Measurements from ENCODE around the gene INPP5A. TPM values are rescaled to one million over a fixed set of nuclear protein-coding genes. Genes with fewer than 3 reads are reported as not detected.

The INPP5A gene
- total RNA-seq, 1 donor from 2014 or later: 29.5 TPM

DNA sequence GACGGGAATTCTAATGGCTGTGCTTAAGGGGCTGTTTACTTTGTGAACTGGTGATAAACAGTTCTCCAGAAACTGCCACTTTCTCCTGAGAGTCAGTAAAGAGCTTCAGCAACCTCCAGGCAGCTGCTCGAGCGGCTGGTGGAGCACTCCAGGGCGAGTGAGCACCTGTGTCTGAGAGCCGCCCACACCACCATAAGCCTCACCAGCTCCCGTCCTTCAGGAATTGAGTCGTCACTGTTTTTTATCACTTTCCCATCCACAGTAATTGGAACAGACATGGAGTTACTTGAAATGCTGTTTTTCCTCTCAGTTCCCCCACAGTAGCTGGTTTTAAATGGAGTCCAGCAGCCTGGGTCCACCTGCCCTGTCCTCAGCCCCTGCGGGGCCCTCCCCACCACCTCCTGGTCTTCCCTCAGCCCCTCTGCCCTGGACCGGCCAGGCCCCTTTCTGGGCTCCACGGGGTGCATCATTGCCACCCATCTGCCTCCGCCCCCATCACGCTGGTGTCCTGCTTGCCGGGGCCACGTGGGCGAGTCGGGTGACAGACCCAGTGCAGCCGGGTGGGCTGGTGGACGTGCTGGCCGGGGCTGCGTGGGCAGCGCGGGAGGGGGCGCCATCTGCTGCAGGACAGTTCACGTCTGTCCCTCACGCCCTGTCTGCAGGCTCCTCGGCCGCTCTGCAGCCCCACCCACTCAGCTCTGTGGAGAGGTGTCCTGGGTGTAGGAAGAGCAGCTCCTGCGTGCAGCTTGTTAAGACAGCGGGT is 192.4 kb downstream of the INPP5A start:
- FAIRE-seq (no peak), DNase-seq (ENCODE audit: low read depth) (no peak)
- Histone ChIP-seq H3K27me3 (ENCODE audit: control insufficient read depth, insufficient read depth, low read length) (no peaks in the 10 kb centered on the region), H3K4me3 (ENCODE audit: low read depth, low read length) (no peak overlapping the region), H3K36me3 (ENCODE audit: control insufficient read depth, insufficient read depth, low read length) (peaks cover 6% of the 10 kb centered on the region)
- TF ChIP-seq, protein P1, sequence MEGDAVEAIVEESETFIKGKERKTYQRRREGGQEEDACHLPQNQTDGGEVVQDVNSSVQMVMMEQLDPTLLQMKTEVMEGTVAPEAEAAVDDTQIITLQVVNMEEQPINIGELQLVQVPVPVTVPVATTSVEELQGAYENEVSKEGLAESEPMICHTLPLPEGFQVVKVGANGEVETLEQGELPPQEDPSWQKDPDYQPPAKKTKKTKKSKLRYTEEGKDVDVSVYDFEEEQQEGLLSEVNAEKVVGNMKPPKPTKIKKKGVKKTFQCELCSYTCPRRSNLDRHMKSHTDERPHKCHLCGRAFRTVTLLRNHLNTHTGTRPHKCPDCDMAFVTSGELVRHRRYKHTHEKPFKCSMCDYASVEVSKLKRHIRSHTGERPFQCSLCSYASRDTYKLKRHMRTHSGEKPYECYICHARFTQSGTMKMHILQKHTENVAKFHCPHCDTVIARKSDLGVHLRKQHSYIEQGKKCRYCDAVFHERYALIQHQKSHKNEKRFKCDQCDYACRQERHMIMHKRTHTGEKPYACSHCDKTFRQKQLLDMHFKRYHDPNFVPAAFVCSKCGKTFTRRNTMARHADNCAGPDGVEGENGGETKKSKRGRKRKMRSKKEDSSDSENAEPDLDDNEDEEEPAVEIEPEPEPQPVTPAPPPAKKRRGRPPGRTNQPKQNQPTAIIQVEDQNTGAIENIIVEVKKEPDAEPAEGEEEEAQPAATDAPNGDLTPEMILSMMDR (IDR thresholded peaks at IDR 0.05; ENCODE audit: insufficient read depth, low read length, severe bottlenecking): no peak

DNA sequence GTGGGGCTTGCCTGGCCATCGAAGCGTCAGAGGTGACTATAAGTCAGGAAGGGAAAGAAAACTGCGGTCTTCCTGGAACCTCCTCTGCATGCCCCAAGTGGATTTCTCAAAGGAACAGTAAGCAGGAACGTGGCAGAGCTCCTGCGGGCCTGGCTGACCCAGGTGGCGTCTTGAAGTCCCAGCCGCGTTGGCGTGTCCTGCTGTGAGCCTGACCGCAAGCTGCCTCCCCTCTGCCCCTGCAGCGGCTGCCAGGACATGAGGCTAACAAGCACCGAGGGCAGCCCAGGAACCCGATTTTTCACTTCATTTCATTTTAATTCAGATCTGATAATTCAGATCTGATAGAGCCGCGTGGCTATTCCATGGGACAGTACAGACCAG is 193.0 kb downstream of the INPP5A start:
- FAIRE-seq (no peak), DNase-seq (ENCODE audit: low read depth) (no peak)
- Histone ChIP-seq H3K27me3 (ENCODE audit: control insufficient read depth, insufficient read depth, low read length) (no peaks in the 10 kb centered on the region), H3K36me3 (ENCODE audit: control insufficient read depth, insufficient read depth, low read length) (peaks cover 6% of the 10 kb centered on the region), H3K4me3 (ENCODE audit: low read depth, low read length) (no peak overlapping the region)
- TF ChIP-seq, protein P1 (IDR thresholded peaks at IDR 0.05; ENCODE audit: insufficient read depth, low read length, severe bottlenecking): no peak

DNA sequence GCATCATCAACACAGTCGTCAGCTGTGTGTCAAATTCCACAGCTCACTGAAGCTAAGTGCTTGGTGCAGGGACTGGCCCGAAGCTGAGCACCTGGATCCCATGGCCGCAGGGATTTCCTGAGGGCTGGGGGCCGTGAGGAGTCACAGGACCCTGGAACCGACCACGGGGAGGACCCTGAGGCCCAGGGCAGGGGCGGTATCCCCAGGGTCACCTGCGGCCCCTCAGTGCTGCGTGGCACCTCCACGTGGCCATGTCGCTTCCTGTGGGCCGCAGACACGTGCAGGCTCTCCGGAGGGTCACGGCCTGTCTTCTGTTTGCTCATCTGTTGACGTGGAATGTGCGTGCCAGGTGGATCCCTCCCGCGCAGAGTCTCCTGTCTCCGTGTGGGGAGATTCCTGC is 194.9 kb downstream of the INPP5A start:
- H3K36me3 ChIP-seq (ENCODE audit: control insufficient read depth, insufficient read depth, low read length): peaks cover 2% of the 10 kb centered on the region
- H3K27me3 ChIP-seq (ENCODE audit: control insufficient read depth, insufficient read depth, low read length): no peaks in the 10 kb centered on the region
- no peak for FAIRE-seq
- H3K4me3 ChIP-seq (ENCODE audit: low read depth, low read length): no peak overlapping the region
- TF ChIP-seq, protein P1 (IDR thresholded peaks at IDR 0.05; ENCODE audit: insufficient read depth, low read length, severe bottlenecking): no peak
- DNase-seq (ENCODE audit: low read depth): no peak

DNA sequence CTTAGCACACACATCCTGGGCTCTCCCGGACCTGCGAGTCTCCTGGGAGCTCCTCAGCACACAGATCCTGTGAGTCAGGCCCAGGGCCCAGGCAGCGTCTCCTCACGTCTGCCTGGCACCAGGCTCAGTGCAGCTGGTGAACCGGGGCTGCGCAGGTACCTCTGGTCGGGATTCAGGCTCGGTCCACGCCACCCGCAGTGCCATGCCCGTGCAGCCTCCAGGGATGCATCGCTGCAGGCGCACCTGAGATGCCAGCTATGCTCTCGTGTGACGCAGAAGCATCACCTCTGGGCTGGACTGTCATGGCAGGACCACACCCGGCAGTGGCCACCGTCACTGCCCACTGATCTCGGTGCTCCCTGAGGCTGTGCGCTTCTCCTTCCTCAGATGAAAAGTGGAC is 196.3 kb downstream of the INPP5A start:
- FAIRE-seq: no peak
- no peak for DNase-seq (ENCODE audit: low read depth)
- no peak overlapping the region for H3K4me3 ChIP-seq (ENCODE audit: low read depth, low read length)

DNA sequence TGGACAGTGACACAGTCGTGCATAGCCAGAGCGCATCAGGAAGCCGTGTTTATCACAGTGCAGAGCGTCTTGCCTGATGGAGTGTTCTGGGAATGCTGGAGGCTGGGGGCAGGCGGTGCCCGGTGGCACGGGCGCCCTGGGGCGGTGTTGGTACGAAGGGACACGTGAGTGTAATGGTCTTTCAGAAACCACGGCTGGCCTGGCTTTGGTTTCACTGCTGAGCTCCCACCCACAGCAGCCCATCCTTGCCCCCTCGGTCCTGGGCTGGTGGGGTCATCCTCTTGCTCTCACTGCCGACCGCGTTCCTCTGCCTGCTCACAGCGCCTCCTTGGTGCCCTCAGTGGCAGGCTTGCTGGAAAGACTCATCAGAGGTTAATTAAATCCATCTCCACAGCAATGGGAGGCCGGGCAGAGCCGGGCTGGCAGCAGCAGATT is 197.8 kb downstream of the INPP5A start:
- peaks cover 2% of the 10 kb centered on the region for H3K36me3 ChIP-seq (ENCODE audit: control insufficient read depth, insufficient read depth, low read length)
- no peak overlapping the region for H3K4me3 ChIP-seq (ENCODE audit: low read depth, low read length)
- TF ChIP-seq, protein P1 (IDR thresholded peaks at IDR 0.05; ENCODE audit: insufficient read depth, low read length, severe bottlenecking): no peak
- H3K27me3 ChIP-seq (ENCODE audit: control insufficient read depth, insufficient read depth, low read length): no peaks in the 10 kb centered on the region
- DNase-seq (ENCODE audit: low read depth) (no peak), FAIRE-seq (no peak)

More for the DNA sequence above, 196.3 kb downstream of the INPP5A start:
- TF ChIP-seq, protein P1 (IDR thresholded peaks at IDR 0.05; ENCODE audit: insufficient read depth, low read length, severe bottlenecking): no peak
- Histone ChIP-seq H3K27me3 (ENCODE audit: control insufficient read depth, insufficient read depth, low read length) (no peaks in the 10 kb centered on the region), H3K36me3 (ENCODE audit: control insufficient read depth, insufficient read depth, low read length) (peaks cover 2% of the 10 kb centered on the region)

Measured in bronchial epithelial cell (primary cell).